ENCODE measurements around the gene TM7SF3.

DNA sequence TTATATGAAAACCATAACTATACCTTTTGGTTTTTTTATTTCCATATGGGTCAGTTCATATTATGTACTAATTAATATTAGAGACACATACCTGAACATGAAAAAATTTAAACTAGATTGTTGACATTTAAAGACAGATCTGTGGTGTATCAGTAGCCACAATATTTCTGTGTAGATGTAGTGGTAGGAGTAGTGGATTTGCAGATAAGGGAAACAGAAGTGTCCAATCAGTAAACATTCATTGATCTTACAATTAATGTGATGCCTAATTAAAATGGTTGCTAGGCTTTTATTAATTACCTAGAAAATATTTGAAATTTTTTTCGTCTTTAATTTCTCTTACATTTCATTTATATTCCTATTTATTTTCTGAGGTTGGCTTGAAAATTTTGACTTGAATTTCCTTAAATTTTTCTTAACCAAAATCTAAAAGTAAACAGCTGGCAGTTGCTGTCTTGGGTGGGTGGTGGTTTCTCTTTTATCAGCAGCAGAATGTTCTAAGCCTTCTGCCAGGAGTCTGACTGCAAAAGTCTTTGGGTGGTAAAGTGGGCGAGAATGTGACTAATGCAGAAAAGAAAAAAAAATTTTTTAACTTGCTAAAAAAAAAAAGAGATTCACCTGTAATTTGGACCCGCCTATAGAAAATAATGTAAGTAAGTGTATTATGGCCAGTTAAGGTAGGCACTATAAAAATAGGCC lies 73.5 kb downstream of the TM7SF3 start:
- TF ChIP-seq, protein P1, sequence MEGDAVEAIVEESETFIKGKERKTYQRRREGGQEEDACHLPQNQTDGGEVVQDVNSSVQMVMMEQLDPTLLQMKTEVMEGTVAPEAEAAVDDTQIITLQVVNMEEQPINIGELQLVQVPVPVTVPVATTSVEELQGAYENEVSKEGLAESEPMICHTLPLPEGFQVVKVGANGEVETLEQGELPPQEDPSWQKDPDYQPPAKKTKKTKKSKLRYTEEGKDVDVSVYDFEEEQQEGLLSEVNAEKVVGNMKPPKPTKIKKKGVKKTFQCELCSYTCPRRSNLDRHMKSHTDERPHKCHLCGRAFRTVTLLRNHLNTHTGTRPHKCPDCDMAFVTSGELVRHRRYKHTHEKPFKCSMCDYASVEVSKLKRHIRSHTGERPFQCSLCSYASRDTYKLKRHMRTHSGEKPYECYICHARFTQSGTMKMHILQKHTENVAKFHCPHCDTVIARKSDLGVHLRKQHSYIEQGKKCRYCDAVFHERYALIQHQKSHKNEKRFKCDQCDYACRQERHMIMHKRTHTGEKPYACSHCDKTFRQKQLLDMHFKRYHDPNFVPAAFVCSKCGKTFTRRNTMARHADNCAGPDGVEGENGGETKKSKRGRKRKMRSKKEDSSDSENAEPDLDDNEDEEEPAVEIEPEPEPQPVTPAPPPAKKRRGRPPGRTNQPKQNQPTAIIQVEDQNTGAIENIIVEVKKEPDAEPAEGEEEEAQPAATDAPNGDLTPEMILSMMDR (IDR thresholded peaks at IDR 0.05): no peak
- TF ChIP-seq POLR2AphosphoS5 (IDR thresholded peaks at IDR 0.05) (no peak), POLR2A (IDR thresholded peaks at IDR 0.05) (no peak)
